SW 1271 (cell line): ENCODE measurements around the gene ALS2.
"Not testable (repeated sequence)": the region's sequence is repeated elsewhere in the genome, so short reads cannot be mapped to it uniquely, and the experiment has no call there.

Source experiments
- DNase-seq, 2 experiments: peaks; one replicate each; lab custom pipeline; 2025; lab: John Stamatoyannopoulos, UW

The ALS2 gene

DNA sequence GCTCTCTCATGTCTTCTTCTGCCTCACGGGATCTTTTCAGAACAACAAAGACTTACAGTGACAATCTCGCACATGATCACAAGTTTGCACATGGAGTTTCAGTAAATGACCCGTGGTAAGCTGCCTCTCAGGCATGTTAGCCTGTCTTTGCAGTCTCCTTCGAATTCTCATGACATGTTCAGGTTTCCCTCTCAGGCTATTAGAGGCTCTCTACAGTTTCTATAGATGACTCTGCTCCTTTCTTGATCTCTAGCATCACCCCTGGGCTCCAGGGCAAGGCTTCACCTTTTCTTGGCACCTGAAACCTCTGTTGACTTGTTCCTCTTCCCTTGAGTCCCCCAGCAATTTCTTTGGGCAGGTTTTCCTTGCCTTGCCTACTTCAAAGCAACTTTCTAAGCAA lies 105.3 kb downstream of the ALS2 start:
- no peak for DNase-seq

DNA sequence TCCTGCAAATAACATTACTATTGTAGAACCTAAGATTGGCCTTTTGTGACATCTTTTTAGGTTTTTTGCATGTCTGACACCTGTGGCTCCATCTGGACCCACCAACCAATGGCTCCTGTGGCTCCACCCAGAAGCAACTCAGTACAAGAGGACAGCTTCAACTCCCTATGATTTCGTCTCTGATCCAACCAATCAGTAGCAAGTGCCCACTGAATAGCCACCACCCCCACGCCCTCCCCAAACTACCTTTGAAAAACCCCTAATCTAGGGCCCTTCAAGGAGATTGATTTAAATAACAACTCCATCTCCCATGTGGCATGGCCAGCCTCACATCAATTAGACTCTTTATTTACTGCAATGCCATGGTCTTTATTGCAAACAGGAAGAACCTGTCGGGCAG lies 105.9 kb downstream of the ALS2 start:
- no peak for DNase-seq

DNA sequence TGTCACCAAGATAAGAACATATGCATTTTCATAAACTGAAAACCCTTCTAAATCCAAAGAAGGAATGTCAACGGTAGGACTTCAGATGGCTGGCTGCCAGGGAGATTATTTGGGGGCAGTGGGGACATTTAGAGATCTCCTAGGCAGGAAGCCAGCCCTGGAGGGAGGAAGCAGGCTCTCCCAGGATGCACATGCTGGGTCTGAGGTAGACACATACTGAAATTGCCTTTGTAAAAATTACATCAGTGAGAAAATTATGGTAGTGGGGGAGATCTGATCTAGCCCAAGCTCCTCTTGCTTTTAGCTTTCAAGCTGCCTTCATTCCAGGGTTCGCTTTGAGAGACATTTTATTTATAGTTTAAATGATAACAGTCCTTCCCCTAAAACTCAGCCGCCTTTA lies 106.4 kb downstream of the ALS2 start:
- DNase-seq, result no peak

DNA sequence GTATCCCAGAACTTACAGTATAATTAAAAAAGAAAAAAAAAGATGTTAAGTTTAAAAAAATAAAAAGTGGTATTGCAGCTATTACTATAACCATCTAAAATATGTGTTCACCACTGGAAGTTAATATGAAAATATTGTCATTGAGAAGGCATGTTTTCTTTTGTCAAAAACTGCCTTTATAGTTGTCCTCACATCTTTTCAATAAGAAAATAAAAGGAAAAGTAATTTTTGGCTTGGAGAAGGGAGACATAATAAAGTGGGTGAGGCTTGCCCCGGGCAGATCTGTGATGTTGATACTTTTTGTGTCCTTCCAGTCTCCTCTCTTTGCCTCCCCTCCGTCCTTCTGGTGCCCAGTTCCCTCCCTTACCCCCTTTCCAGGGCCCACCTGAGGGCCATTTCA lies 107.2 kb downstream of the ALS2 start:
- DNase-seq, result no peak

DNA sequence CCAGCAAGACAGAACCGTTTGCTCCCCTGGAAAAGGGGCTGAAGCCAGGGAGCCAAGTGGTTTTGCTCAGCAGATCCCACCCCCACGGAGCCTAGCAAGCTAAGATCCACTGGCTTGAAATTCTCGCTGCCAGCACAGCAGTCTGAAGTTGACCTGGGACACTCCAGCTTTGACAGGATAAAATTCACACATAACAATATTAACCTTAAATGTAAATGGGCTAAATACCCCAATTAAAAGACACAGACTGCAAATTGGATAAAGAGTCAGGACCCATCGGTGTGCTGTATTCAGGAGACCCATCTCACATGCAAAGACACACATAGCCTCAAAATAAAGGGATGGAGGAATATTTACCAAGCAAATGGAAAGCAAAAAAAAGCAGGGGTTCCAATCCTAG lies 109.5 kb downstream of the ALS2 start:
- DNase-seq, result not testable (repeated sequence)

DNA sequence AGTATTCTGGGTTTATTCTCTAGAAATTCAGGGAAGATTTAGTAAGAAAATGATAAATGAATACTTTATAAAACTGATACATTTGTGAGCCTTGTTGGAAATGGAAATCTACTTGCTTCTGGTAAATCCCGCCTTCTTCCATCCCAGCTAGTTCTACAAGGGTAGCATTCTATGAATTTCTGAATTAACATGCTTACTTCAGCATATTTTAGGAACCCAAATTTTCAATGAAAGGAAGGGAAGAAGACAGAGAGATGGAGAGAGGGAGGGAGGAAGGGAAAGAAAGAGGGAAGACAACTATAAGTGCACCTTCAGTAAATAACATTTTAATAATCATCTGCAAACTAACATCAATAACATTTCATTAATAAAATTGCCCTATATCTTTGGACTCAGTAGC lies 110.9 kb downstream of the ALS2 start:
- no peak for DNase-seq

DNA sequence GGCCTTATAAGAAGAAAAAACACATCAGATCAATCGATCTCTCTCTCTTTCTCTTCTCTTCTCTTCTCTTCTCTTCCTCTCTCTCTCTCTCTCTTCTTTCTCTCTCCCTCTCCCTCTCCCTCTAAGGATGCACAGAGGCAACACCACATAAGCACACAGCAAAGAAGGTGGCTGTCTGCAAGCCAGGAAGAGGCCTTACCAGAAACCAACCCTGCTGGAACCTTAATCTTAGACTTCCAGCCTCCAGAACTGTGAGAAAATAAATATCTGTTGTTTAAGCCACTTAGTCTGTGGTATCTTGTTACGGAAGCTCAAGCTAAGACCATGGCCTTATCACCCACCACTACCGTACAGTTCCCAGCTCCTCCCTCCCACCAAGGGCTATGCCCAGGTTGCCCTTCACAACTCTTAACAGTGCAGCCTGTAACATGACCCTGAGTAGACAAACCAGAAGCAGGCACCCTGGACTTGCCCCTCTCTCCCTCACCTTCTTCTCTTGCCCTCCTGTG lies 112.3 kb downstream of the ALS2 start:
- no peak for DNase-seq

DNA sequence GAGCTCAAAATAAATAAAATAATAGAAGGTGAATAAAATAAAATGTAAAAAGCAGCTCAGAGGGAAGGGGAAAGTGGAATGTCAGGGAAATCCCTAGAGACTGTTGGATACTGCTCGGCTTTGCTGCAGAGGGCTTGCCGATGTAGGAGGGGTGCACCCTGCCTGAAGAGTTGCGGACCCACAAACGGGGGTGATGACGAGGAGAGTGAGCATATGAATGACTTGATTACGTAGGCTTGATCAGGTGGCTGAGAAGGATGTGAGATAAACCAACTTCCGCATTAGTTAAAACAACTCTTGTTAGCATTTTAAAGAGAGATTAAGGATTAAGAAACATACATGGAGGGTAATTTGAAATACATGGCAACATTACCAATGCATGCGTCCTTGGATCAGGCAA lies 116.4 kb downstream of the ALS2 start:
- DNase-seq, result no peak

DNA sequence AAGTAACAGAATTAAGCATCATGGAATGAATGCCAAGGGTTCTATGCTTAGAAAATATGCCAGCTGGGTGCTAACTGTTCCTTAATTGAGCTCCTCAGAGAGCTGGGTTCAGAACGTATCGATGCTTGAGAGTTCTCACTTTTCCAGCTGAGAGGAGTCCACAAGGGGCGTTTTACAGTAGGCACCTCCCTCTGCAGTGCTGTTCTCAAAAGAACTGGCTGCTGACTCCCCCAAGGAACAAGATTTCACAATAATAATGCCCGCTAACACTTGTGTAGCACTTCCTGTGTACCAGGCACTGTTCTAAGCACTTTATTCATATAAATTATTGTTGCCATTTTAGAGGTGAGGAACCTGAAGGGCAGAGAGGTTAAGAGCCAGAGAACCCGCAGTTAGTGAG lies 119.4 kb downstream of the ALS2 start:
- no peak for DNase-seq

DNA sequence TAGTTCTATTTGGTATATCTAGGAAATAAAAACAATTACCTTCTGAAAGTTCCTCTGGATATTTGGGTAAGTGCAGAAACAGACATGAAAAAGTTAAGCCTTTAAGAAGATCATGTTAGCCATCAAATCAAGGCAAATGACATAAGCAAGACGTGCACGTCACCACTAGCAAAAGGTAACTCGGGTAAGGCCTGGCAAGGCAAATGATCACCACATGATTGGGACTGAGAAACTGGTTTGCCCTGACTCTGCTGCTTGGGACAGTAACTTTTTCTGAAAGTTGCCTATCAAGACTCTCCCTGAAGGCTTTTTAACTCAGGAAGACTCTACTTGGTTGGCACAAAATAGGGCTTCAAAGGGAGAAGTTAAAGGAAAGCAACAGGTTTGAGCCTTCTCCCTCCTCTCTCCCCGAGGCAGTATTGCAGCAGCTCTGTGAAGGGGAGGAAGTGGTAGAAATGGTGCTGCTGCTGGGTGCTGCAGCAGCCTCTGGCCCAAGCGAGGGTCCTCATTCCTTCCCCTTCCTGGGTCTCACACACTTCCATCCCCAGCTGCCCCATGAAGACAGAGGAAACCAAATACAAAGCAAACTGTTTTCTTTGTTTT lies 120.3 kb downstream of the ALS2 start:
- no peak for DNase-seq

DNA sequence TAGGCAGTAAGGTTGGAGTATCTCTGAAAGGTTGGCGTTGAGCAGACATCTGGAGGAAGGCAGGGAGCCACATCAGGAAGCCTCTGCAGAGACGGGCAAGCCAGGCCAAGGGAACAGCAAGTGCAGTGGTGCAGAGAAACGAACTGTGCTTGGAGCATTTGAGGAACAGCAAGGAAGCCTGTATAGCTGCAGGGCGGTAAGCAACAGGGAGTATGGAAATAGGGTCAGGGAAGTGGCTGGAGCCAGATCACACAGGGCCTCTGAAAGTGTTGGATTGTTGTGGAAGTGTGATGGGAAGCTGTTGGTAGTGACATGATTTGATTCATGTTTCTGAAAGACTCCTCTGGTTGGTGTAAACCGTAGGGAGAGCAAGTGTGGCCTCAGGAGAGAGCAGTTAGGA lies 124.0 kb downstream of the ALS2 start:
- no peak for DNase-seq

DNA sequence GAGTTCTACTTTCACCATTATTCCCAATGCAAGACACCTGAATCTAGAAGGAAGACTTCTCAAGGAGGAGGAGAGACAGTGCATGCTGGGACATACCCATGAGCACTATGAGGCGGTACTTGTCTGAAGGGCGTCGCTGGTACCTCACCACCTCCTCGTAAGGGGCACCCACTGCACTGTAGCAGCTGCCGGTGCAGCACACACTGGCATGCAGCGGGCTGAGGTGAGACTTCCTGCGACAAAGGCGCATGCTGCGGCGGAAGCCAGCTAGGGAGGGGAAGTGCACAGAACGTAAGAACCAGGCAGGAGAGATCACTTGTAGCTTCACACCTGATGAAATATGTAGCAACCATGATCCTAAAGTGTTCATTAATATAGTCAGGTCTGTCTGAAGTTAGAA lies 124.6 kb downstream of the ALS2 start:
- no peak for DNase-seq

DNA sequence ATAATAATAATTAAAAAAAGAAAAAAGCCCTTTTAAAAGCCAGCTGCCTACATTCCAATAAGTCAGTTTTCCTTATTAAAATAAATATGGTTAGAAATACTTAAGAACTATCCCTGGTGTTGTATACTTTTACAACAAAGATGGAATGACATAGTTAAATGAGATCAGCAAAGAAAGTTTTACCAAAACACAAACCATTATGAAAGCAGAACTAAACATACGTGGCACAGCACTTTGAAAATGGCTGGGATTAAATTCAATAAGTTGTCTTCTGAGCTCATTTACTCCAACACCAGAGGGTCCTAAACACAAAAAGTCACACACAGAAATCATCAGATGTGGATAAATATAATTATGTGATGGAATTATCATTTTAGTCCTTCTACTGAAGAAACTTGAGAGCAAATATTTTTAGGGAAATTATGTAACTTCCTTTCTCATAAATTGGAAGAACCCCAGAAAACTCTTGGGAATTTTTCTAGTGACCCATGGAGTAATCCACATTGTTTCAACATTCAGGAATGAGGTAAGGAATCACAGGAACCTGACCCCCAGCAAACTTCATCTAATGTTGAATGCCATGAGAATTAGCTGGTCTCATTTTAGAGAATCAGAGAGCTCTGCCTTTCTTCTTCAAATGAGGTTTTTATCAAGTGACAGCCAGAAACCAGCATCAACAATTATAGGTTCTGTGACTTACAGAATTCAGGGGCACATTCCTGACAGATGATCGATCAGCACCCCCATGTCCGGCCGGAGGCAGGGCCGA lies 125.9 kb downstream of the ALS2 start:
- DNase-seq, result no peak

DNA sequence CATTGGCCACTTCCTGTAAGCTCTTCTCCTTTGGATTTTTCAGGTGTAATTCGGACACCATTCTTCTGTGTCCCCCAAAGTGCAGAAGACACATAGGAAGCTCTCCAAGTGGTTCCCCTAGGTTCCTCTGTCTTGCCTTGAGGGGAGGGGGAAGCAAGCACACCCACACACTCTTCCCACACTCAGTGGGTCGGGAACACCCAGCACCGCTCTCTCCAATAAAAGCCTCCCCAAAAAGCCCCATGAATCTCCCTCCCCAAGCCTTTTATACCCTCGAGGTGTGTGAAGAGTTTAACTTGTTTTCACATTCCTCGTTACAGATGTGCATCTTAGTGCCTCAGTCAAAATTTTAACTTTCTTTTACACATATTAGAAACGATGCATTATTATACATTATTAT lies 127.5 kb downstream of the ALS2 start:
- DNase-seq, result no peak
